HT1080 (cell line): Measurements from ENCODE around the gene LHCGR. TPM values are rescaled to one million over a fixed set of nuclear protein-coding genes. Genes with fewer than 3 reads are reported as not detected.

Experiments used
- small RNA-seq: library from RNA; depleted of rRNA; stranded (forward); fragments of <200 nt; gene quantifications from one replicate; pipeline ENCODE3, GENCODE V24; 2014
- total RNA-seq: library from RNA; depleted of rRNA; stranded (reverse); fragments of >200 nt; shearing (Covaris generic); gene quantifications from 2 replicates; pipeline ENCODE4 v1.2.3, GENCODE V29; 2014; rRNA removed

The LHCGR gene
- total RNA-seq, 1 experiment from 2014 or later, result not detected

Small RNA genes lying within 50 kb of the gene (small RNA-seq; reads per million reads assigned to genes)
- gene ELOBP3, result not detected

Other genes with a start within 250 kb of the LHCGR start
- 0.07 and 0.79 TPM in 2 replicates for gene STON1, start 225.6 kb downstream of the LHCGR start, total RNA-seq
- gene GTF2A1L, start 137.9 kb downstream of the LHCGR start, total RNA-seq, result not detected in 2 replicates